ENCODE data around the gene SOCS1. TPM values are rescaled to one million over a fixed set of nuclear protein-coding genes. Genes with fewer than 3 reads are reported as not detected.

SOCS1 gene
- total and polyA plus RNA-seq, 9 of the 15 experiments (the other 6 are each of a cell fraction or from before 2014, with no cell fraction given): 0.04 to 7.5 (median 2.3) TPM

DNA sequence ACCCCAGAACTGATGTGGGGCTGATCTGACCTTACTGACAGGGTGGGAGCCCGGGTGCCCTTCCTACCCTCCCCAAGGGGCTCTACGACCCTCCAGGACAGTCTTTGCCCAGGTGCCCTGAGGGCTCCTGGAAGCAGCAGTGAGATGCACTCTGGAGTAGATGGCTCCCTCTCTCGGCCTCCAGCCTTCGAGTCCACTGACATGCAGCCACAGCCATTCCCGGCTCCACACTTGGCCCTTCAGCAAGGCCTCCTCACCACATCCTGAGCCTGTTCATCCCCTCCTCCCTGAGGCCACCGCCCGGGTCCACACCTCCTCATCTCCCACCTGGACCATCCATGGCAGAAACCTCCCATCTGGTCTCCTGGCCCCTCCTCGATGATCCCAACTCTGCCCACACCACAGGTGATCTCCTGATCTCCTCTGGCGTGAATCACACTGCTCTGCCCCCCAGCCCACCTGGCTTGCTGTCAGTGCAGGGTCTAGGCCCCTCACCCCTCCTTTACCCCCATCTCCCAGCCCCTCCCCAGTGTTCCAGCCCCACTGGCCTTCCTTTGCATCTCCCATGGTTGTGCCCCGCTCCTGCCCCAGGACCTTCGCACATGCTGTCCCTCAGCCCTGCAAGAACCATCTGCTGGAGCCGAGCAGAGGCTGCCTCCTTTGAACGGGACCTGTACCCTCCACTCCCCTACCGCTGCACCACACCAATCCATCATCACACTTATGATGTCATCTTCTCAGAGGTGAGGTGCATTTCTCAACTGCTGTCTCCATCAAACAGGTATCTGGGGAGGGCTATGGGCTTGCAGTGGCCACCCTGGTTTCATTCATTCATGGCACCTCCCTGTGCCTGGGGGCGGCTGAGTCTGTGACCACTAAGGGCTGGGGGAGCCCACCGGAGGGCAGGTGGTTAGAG, 44.7 kb downstream of the SOCS1 start (continued):
- TF ChIP-seq CHD7 (IDR thresholded peaks at IDR 0.05; ENCODE audit: low read depth, low read length): no peak
- no peak for TF ChIP-seq ERF (CRISPR knock-in tag; IDR thresholded peaks at IDR 0.05)
- no peak for TF ChIP-seq KLF13 (tag; IDR thresholded peaks at IDR 0.05; ENCODE audit: borderline replicate concordance, low read depth)
- TF ChIP-seq RREB1 (CRISPR knock-in tag; IDR thresholded peaks at IDR 0.05): no peak
- no peak for TF ChIP-seq GTF2A2 (tag; IDR thresholded peaks at IDR 0.05)
- TF ChIP-seq ARID1B (IDR thresholded peaks at IDR 0.05): no peak
- TF ChIP-seq SMARCA5 (IDR thresholded peaks at IDR 0.05): peak; percentile 60; the same call in 1 of the 2 replicates

Data from K562 (cell line).